Mesodermal cell (in vitro differentiated cells): ENCODE data around the gene OR6K6. TPM values are rescaled to one million over a fixed set of nuclear protein-coding genes. Genes with fewer than 3 reads are reported as not detected.

ENCODE experiments used
- H3K27ac ChIP-seq: 2 replicates; pipeline ENCODE4 v1.7.0; 2013; ENCODE audit warnings: mild to moderate bottlenecking, low read depth, low read length, moderate library complexity; ENCODE audit not compliant: severe bottlenecking
- H3K36me3 ChIP-seq: 2 replicates; pipeline ENCODE4 v1.7.1; 2013; ENCODE audit warnings: mild to moderate bottlenecking, low read length, moderate library complexity; ENCODE audit not compliant: control insufficient read depth, insufficient read depth
- H3K4me1 ChIP-seq: one replicate; pipeline ENCODE4 v1.7.1; 2013; ENCODE audit warnings: mild to moderate bottlenecking, low read length; ENCODE audit not compliant: insufficient read depth, control insufficient read depth, poor library complexity, severe bottlenecking
- H3K4me3 ChIP-seq: 2 replicates; pipeline ENCODE4 v1.7.0; 2013; ENCODE audit warnings: low read length, control low read depth, mild to moderate bottlenecking; ENCODE audit not compliant: insufficient read depth, poor library complexity, severe bottlenecking; ENCODE audit errors: extremely low read depth
- H3K9me3 ChIP-seq: 2 replicates; pipeline ENCODE4 v1.7.1; 2013; ENCODE audit warnings: mild to moderate bottlenecking, low read length, moderate library complexity; ENCODE audit not compliant: control insufficient read depth
- WGBS, 2 experiments: methylation state at CpG; one replicate each; pipeline ENCODE4 v1.1.5; 2013; ENCODE audit warnings: missing lambda C conversion rate in 2 of 2; ENCODE audit not compliant: insufficient coverage in 2 of 2; 5-methylcytosine and 5-hydroxymethylcytosine counted together
- polyA plus RNA-seq, 2 experiments: library from polyadenylated mRNA; stranded (reverse); fragments of 50-300 nt; gene quantifications; one replicate each; pipeline ENCODE4 v1.2.3, GENCODE V29; 2013

The OR6K6 gene, protein sequence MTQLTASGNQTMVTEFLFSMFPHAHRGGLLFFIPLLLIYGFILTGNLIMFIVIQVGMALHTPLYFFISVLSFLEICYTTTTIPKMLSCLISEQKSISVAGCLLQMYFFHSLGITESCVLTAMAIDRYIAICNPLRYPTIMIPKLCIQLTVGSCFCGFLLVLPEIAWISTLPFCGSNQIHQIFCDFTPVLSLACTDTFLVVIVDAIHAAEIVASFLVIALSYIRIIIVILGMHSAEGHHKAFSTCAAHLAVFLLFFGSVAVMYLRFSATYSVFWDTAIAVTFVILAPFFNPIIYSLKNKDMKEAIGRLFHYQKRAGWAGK
- not detected for polyA plus RNA-seq (2013, experiment 1 of 2)
- polyA plus RNA-seq (2013, experiment 2 of 2), result not detected

DNA sequence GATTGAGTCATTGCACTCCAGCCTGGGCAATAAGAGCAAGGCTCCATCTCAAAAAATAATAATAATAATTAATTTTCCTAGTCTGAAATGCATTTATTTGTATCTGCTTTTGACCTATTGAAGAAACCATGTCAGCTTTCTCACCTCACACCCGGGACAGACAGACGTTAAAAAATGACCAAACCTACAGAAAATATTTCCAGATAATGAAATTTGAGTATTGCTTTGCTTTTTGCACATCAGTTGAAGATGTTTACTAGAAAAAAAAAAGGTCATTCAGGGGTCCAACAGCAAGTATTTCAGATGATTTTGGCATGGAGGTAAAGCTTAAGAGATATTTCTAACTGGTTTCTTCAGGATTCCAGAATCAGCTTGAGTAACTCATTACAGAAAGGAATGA is at the start of gene OR6K6:
OR6K6 (plus strand) TSS at position 301 of the 400 bp plus-strand sequence. CDS start 168 bp downstream, outside the sequence.
- Histone ChIP-seq H3K36me3 (no peaks in the 10 kb centered on the region), H3K27ac (no peak within 1 kb of the TSS)
- no CpG with 5 or more reads among the region's 2 CpGs for WGBS, 2 experiments

GRCh38 chr1:158706096-158706495 is 48.4 kb upstream of the OR6K6 start:
- Histone ChIP-seq H3K9me3 (no peaks in the 10 kb centered on the region), H3K27ac (no peak overlapping the region), H3K36me3 (no peaks in the 10 kb centered on the region), H3K4me1 (no peaks in the 10 kb centered on the region), H3K4me3 (no peak overlapping the region)
- 90 to 100% methylated on average over 1 to 2 of the region's 2 CpGs for WGBS, 2 experiments

More for the DNA sequence above, at the start of gene OR6K6:
- no peak within 1 kb of the TSS for H3K4me3 ChIP-seq
- H3K4me1 ChIP-seq, result no peaks in the 10 kb centered on the region
- H3K9me3 ChIP-seq, result no peaks in the 10 kb centered on the region

DNA sequence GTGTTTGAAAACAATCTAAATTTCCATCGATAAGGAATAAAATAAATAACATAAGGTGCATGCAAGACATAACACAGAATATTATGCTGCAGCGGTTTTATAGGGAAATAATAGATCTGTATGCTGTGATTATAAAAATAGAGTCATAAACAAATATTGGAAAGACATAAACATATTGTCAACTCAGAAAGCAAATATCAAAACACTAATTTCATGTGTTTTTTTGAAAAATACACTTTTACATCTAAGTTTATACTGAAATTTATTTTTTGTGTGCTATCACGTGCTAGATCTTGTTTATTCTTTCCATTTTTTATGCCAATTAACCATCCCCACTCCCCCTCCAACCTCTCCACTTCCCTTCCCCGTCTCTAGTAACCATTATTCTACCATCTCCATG is 43.4 kb upstream of the OR6K6 start:
- Histone ChIP-seq H3K27ac (no peak overlapping the region), H3K4me1 (no peaks in the 10 kb centered on the region)
- 65 to 71% methylated on average over 2 of the region's 4 CpGs for WGBS, 2 experiments

DNA sequence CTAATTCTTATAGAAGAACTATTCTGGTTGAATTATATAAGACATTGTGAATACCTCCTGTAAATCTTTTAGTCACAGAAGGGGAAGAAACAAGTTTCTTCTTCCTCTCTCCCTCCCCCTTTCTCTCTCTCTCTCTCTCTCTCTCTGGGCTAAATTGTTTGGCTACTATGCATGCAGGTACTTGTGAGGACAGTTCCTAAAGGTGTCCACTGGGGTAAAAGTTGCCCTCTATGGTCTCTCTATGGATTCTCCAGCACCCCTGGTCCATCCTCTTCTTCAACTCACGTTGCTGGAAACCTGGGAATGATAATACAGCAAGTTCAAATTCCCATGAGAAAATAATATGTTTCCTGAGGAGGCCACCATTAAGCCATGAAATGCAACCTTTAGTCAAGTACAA is 39.8 kb upstream of the OR6K6 start:
- no peak overlapping the region for H3K27ac ChIP-seq
- no peak overlapping the region for H3K4me3 ChIP-seq
- H3K9me3 ChIP-seq, result no peaks in the 10 kb centered on the region
- H3K36me3 ChIP-seq, result no peaks in the 10 kb centered on the region
- WGBS, 2 experiments, result 67% methylated on average over 1 of the region's 1 CpG; no CpG with 5 or more reads in 1 of the 2 experiments
- no peaks in the 10 kb centered on the region for H3K4me1 ChIP-seq

More for the DNA sequence above, 43.4 kb upstream of the OR6K6 start:
- H3K9me3 ChIP-seq, result no peaks in the 10 kb centered on the region
- H3K36me3 ChIP-seq, result no peaks in the 10 kb centered on the region
- H3K4me3 ChIP-seq, result no peak overlapping the region

DNA sequence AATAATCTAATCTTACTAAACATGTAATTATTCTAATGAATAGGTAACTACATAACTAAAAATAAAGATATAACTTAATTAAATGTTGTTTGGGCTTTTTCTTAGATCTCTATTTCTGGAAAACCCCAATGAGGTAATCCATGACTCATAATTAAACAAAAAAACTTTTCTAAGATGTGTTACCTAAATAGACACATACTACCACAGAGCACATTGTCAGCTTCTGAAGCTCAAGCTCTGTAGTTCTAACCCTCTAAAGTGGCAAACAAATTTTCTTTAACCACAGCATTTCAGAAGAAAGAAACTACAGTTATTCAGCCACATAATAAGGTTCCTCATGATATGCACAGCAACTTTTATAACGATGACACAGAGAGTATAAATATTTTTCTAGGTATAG is 38.2 kb upstream of the OR6K6 start:
- no CpG with 5 or more reads among the region's 1 CpG for WGBS, 2 experiments
- Histone ChIP-seq H3K27ac (no peak overlapping the region), H3K36me3 (no peaks in the 10 kb centered on the region)

DNA sequence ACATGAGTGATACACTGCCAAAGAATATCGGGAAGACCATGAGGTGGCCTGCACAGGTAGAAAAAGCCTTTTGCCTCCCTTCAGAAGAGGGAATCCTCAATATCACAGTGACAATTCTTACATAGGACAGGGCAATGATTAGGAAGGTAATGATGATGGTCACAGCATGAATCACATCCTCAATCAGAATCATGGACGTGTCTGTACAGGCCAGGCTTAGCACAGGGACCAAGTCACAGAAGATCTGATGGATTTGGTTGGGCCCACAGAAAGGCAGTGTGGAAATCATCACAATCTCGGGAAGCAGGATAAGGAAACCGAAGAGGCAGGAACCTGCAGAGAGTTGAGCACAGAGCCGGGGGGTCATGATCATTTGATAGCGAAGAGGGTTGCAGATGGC is 37.2 kb upstream of the OR6K6 start:
- no peak overlapping the region for H3K27ac ChIP-seq
- H3K4me1 ChIP-seq, result no peaks in the 10 kb centered on the region
- 73 to 80% methylated on average over 5 to 6 of the region's 6 CpGs for WGBS, 2 experiments
- no peak overlapping the region for H3K4me3 ChIP-seq
- H3K9me3 ChIP-seq, result no peaks in the 10 kb centered on the region
- H3K36me3 ChIP-seq, result no peaks in the 10 kb centered on the region

More for the DNA sequence above, 38.2 kb upstream of the OR6K6 start:
- Histone ChIP-seq H3K4me3 (no peak overlapping the region), H3K9me3 (no peaks in the 10 kb centered on the region), H3K4me1 (no peaks in the 10 kb centered on the region)

DNA sequence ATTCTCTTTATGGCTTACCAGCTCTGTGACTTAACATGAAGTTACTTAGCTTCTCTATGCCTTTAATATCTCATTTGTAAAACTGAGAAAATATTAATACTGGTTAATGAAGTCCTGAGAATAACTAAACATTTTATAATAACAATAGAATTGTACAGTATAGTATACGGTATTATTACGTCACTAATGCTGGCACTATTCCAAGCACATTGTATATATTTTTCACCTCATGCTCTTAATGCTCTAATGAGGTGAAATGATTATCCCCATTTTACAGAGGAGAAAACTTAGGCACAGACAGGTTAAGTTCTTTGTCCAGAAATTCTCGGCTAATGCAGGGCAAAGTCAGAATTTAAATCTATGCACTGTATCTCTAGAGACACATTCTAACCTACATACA is 34.9 kb upstream of the OR6K6 start:
- no peaks in the 10 kb centered on the region for H3K36me3 ChIP-seq
- H3K4me3 ChIP-seq, result no peak overlapping the region
- no CpG with 5 or more reads among the region's 3 CpGs for WGBS, 2 experiments
- no peak overlapping the region for H3K27ac ChIP-seq
- H3K9me3 ChIP-seq, result no peaks in the 10 kb centered on the region
- H3K4me1 ChIP-seq, result no peaks in the 10 kb centered on the region

GRCh38 chr1:158720620-158721019 is 33.9 kb upstream of the OR6K6 start, which contains the start of gene OR6K3:
Gene OR6K3 (minus strand): TSS chr1:158720720. CDS start chr1:158718115, 2,605 bp downstream.
- no peak within 1 kb of the TSS for H3K27ac ChIP-seq
- WGBS, 2 experiments, result no CpG with 5 or more reads among the region's 2 CpGs
- H3K36me3 ChIP-seq, result no peaks in the 10 kb centered on the region
- no peaks in the 10 kb centered on the region for H3K4me1 ChIP-seq
- H3K9me3 ChIP-seq, result no peaks in the 10 kb centered on the region
- no peak within 1 kb of the TSS for H3K4me3 ChIP-seq

GRCh38 chr1:158724442-158724841 is 30.1 kb upstream of the OR6K6 start:
- no peaks in the 10 kb centered on the region for H3K36me3 ChIP-seq
- WGBS, 2 experiments, result 89 to 93% methylated on average over 4 to 5 of the region's 5 CpGs
- no peaks in the 10 kb centered on the region for H3K4me1 ChIP-seq
- H3K27ac ChIP-seq, result no peak overlapping the region
- no peak overlapping the region for H3K4me3 ChIP-seq
- no peaks in the 10 kb centered on the region for H3K9me3 ChIP-seq

DNA sequence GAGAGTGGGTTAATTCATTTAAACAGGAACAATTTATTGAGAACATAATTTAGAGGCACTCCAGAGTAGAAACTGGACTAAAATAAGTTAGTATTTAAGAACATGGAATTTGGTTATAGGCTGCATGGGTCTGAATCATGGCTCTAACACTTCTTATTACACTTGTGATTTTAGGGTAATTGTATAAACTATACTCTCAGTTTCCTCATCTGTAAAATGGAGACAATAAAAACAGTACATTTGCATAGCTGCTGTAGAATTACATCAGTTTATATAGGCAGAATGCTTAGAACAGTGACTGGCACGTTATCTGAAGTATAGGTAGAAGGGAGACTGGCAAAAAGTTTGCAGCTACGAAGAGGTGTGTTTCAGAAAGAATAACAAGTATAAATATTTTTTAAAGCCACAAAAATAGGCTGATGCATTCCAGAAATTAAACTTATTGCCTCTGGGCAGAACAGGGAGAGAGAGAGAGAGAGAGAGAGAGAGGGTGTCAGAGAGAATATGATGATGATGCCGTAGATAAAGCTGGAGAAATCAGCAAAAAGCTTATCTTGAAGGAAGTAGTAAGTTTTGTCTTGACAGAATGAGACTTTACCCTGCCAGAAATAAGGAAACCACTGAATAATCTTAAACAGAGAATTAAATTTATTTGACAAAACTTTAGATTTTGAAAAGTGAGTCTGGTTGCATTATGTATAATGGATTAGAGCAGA is 25.9 kb upstream of the OR6K6 start:
- Histone ChIP-seq H3K9me3 (no peaks in the 10 kb centered on the region), H3K36me3 (no peaks in the 10 kb centered on the region), H3K4me3 (no peak overlapping the region), H3K4me1 (peaks cover 3% of the 10 kb centered on the region), H3K27ac (no peak overlapping the region)
- no CpG with 5 or more reads among the region's 3 CpGs for WGBS, 2 experiments

DNA sequence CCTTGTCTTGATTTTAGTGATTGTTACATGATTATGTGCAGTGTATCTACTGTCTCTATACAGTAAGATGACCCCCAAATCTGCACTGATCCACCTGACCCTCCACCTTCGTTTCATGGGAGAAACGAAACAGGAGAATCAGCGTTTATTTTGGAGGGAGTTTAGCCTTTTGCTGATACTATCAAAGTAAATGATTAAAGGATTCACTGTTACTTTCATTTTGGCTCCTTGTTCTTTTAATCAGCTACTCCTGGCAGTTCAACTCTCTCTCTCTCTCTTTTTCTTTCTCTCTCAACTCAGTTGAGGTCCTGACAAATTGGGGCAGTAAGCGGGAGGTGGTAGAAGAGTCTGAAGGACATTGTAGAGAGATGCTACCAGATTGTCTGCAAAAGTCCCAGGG is 24.1 kb upstream of the OR6K6 start:
- Histone ChIP-seq H3K27ac (no peak overlapping the region), H3K4me3 (no peak overlapping the region), H3K36me3 (no peaks in the 10 kb centered on the region), H3K9me3 (no peaks in the 10 kb centered on the region), H3K4me1 (peaks cover 3% of the 10 kb centered on the region)
- WGBS, 2 experiments, result no CpG with 5 or more reads among the region's 4 CpGs
